ENCODE data around the gene PSMD14. TPM values are rescaled to one million over a fixed set of nuclear protein-coding genes. Genes with fewer than 3 reads are reported as not detected.
A peak's percentile ranks its signal among the peaks of the same experiment; 100 is the strongest.

PSMD14 gene
- total RNA-seq, 1 experiment from 2014 or later: 83.7 TPM

DNA sequence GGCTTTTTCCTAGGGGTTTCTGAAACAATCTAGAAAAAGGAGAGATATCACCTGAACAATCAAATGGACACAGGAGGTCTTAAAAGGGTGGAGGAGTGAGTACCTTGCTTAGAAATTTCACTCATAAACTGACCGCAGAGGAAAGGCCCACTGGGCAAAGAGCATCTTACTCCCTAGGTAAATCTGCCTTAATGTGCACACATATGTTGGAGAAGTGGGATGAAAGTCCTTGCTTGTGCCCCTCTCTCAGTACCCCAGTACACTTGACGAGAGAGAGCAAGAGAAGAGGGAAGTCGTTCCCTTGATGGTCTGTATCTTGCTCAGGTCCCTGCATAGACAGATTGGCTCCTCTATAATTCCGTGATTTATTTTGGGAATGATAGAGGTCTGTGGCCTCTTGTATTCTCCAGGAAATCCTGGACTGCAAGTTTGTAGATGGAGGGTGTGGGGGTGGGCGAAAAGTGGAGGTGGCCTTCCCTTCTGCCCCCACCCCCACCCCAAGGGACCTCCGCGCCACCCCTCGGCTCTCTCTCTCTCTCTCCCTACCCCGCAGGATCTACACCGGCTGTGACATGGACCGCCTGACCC, 114.7 kb downstream of the PSMD14 start:
- no peaks in the 10 kb centered on the region for H3K79me2 ChIP-seq (ENCODE audit: insufficient read depth, low read length)
- WGBS (ENCODE audit: extremely low coverage, insufficient read length, low lambda C conversion rate): no CpG with 5 or more reads among the region's 11 CpGs

More for the DNA sequence above, 114.7 kb downstream of the PSMD14 start:
- Histone ChIP-seq H2AK5ac (ENCODE audit: insufficient read length, low read length) (no peak overlapping the region), H3K9ac (ENCODE audit: extremely low read depth, insufficient read length, low read length) (no peak overlapping the region), H4K8ac (replicated peaks; ENCODE audit: insufficient read length, low read depth, low read length) (no peak overlapping the region), H3K56ac (ENCODE audit: insufficient read length, low read depth, low read length) (no peak overlapping the region), H4K91ac (ENCODE audit: insufficient read length, low read depth, low read length) (no peak overlapping the region), H3K23ac (ENCODE audit: insufficient read length, low read depth, low read length) (no peak overlapping the region), H3K79me1 (ENCODE audit: insufficient read depth, low read depth, low read length, poor library complexity, severe bottlenecking) (no peaks in the 10 kb centered on the region), H4K20me1 (ENCODE audit: control insufficient read depth, insufficient read depth, insufficient read length) (no peaks in the 10 kb centered on the region), H3K4ac (ENCODE audit: low read depth, low read length) (no peak overlapping the region), H2AFZ (ENCODE audit: low read length) (no peak overlapping the region), H2BK120ac (ENCODE audit: low read depth, low read length, poor library complexity, severe bottlenecking) (no peak overlapping the region), H3K23me2 (ENCODE audit: insufficient read length, low read depth, low read length, poor library complexity, severe bottlenecking) (peaks cover 16% of the 10 kb centered on the region), H2BK20ac (ENCODE audit: low read depth, low read length, poor library complexity, severe bottlenecking) (no peak overlapping the region), H3K18ac (ENCODE audit: insufficient read length, low read depth, low read length) (no peak overlapping the region), H3K27ac (ENCODE audit: insufficient read length, low read depth, low read length) (no peak overlapping the region), H2BK5ac (ENCODE audit: insufficient read length, low read length) (no peak overlapping the region), H2BK15ac (ENCODE audit: low read depth, low read length) (no peak overlapping the region), H3K27me3 (ENCODE audit: insufficient read depth, low read length) (peaks cover 97% of the 10 kb centered on the region), H2BK12ac (ENCODE audit: insufficient read length, low read depth, low read length) (no peak overlapping the region), H3K9me3 (ENCODE audit: control insufficient read depth, low read depth, low read length) (no peaks in the 10 kb centered on the region), H3K4me2 (ENCODE audit: insufficient read depth, insufficient read length, low read length) (peak overlapping the region; percentile 65), H3K14ac (ENCODE audit: insufficient read depth, low read length) (no peak overlapping the region), H3T11ph (ENCODE audit: low read length) (no peak overlapping the region), H3K4me1 (ENCODE audit: insufficient read depth, low read length) (no peaks in the 10 kb centered on the region), H4K5ac (ENCODE audit: insufficient read length, low read depth, low read length) (no peak overlapping the region)
- no peak for DNase-seq
- peaks cover 30 to 52% of the 10 kb centered on the region in 2 experiments for H3K4me1 Mint-ChIP-seq
- H3K27me3 Mint-ChIP-seq (ENCODE audit: low read depth): peaks cover 97% of the 10 kb centered on the region
- H3K36me3 Mint-ChIP-seq (ENCODE audit: insufficient read depth in 1 of 3, low read depth in 3 of 3): peaks cover 0 to 2% (median 0%) of the 10 kb centered on the region in 3 experiments; a peak in 1 of 7 replicates
- no peak overlapping the region for H3K27ac Mint-ChIP-seq
- peaks cover 3 to 6% of the 10 kb centered on the region in 2 experiments; a peak in 3 of 5 replicates for H3K9me3 Mint-ChIP-seq
- TF ChIP-seq, protein P1, sequence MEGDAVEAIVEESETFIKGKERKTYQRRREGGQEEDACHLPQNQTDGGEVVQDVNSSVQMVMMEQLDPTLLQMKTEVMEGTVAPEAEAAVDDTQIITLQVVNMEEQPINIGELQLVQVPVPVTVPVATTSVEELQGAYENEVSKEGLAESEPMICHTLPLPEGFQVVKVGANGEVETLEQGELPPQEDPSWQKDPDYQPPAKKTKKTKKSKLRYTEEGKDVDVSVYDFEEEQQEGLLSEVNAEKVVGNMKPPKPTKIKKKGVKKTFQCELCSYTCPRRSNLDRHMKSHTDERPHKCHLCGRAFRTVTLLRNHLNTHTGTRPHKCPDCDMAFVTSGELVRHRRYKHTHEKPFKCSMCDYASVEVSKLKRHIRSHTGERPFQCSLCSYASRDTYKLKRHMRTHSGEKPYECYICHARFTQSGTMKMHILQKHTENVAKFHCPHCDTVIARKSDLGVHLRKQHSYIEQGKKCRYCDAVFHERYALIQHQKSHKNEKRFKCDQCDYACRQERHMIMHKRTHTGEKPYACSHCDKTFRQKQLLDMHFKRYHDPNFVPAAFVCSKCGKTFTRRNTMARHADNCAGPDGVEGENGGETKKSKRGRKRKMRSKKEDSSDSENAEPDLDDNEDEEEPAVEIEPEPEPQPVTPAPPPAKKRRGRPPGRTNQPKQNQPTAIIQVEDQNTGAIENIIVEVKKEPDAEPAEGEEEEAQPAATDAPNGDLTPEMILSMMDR (conservative IDR thresholded peaks at IDR 0.05): no peak
- H3K4me3 Mint-ChIP-seq: peak overlapping the region; percentile 50 to 83
